HG02852 (cell line): ENCODE results near the gene GCAT.
"Not testable (repeated sequence)": the region's sequence is repeated elsewhere in the genome, so short reads cannot be mapped to it uniquely, and the experiment has no call there.

Source experiments
- ATAC-seq: cut with Tn5 transposase; IDR thresholded peaks from one replicate; pipeline ENCODE4 v1.9.1; 2021; ENCODE audit warnings: mild to moderate bottlenecking, moderate library complexity; ENCODE audit not compliant: unreplicated experiment

The GCAT gene

DNA sequence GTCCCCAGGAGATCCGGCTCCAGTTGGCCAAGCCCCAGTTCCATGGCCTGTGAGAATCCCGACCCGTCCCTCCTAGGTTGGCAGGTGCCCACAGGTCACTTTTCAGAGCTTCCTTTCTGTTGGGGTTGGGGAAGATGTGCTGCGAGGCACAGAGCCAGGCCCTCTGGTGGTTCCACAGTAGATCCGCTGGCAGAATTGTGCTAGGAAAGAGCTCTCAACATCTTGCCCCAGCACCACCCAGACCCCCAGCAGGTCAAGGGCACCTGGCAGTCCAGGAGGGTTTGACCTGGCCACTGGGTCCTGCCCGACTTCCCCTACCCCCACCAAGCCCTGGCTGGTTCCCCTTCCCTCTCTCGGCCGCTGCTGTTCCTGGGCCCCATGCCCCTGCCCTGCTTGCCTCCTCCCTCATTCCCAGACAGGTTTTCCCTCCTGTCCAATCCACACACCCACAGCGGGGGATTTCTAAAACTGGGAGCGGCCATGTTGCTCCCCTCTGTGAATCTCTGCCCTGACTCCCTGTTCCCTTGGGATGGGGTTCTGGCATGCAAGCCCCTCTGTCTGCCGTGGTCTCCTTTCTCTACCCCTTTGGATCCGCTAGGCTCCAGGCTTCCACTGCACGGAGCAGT is 26.2 kb upstream of the GCAT start:
- ATAC-seq: no peak

GRCh38 chr22:37782340-37783168 is 25.2 kb upstream of the GCAT start:
- ATAC-seq: no peak

DNA sequence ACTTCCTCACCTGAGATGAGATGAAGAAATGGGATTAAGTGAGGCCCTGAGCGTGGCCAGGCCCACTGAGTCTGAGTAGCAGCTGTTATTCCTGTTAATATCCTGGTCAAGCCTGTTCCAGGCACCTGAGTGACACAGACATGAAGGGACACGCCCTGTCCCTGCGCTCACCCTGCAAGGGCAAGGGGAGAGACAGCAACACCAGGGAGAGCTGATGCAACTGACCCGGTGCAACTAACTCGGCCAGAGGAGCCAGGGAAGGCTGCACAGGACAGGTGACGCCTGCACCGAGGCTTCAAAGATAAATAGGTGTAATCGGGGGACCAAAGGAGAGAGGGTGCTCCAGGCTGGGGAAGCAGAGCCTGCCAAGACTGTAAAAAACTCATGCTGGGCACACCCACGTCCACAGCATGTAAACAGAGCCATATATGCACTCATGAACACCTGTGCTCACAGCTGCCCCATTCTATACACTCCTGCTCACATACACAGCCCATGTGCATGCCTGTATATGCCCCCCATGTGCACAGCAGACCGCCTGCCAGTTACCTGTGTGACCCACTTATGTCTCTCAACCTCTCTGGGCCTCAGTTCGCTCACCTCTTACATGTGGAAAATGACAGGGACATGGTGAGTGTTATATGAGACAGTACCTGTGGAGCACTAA is 22.8 kb upstream of the GCAT start:
- no peak for ATAC-seq

- no peak for ATAC-seq
Measured at GRCh38 chr22:37790234-37790633, 17.5 kb upstream of the GCAT start.

- ATAC-seq: no peak
Measured at GRCh38 chr22:37792494-37792893, 15.2 kb upstream of the GCAT start.

DNA sequence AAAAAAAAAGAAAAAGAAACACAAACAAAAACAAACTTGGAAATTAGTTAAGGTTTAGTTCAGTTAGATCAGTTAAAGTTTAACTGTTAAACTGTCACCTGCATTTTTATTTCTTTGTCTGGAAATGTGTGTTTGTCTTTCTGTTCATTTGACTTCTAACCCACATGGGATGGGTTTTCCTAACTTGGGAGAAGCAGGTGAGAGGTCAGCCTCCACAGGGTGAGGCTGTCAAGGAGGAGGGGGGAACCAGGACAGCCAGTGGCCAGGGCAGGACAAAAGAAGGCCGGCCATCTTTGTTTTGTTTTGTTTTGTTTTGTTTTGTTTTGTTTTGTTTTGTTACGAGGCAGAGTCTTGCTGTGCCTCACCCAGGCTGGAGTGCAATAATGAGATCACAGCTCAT is 13.4 kb upstream of the GCAT start:
- no peak for ATAC-seq

DNA sequence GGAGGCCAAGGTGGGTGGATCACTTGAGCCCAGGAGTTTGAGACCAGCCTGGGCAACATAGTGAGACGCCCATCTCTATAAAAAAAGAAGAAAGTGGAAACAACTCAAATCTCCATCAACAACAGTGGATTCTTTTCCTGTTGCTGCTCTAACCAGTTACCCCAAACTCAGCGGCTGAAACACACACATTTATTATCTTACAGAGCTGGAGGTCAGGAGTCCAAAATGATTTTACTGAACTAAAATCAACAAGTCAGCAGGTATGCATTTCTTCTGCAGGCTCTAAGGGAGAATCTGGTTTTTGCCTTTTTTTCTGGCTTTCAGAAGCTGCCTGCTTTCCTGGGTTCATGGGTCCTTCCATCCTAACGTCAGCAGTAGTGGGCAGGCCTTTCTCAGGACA is 11.7 kb upstream of the GCAT start:
- ATAC-seq: no peak

GRCh38 chr22:37797259-37797658 is 10.5 kb upstream of the GCAT start:
- ATAC-seq: not testable (repeated sequence)

GRCh38 chr22:37797874-37798500 is 9.7 kb upstream of the GCAT start:
- no peak for ATAC-seq

DNA sequence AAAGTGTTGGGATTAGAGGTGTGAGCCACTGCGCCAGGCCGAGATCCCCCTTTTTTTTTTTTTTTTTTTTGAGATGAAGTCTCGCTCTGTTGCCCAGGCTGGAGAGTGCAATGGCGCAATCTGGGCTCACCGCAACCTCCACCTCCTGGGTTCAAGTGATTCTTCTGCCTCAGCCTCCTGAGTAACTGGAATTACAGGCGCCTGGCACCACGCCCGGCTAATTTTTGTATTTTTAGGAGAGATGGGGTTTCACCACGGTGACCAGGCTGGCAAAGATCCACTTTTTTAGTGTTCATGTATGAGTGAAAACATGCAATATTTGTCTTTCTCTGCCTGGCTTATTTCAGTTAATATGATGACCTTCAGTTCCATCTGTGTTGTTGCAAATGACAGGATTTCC is 7.8 kb upstream of the GCAT start:
- not testable (repeated sequence) for ATAC-seq

DNA sequence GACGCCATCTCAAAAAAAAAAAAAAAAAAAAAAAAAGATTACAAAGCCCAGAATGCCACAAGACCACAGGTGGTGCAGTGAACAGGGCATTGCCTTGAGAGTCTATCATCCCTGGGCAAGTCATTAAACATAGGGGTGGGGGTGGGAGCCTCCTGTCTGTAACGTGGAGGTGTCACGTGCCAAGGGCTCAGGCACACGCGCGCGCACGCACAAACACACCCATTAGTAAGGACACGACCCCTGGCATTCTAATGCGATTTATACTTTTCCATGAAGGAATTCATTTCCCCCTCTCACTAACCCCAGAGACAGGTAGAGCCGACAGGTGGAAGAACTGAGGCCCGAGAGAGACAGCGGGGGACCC is 5.8 kb upstream of the GCAT start:
- no peak for ATAC-seq

- no peak for ATAC-seq
Measured at GRCh38 chr22:37802310-37803194, 5.2 kb upstream of the GCAT start.

- ATAC-seq: no peak
Measured at GRCh38 chr22:37803195-37803638, 4.5 kb upstream of the GCAT start.

DNA sequence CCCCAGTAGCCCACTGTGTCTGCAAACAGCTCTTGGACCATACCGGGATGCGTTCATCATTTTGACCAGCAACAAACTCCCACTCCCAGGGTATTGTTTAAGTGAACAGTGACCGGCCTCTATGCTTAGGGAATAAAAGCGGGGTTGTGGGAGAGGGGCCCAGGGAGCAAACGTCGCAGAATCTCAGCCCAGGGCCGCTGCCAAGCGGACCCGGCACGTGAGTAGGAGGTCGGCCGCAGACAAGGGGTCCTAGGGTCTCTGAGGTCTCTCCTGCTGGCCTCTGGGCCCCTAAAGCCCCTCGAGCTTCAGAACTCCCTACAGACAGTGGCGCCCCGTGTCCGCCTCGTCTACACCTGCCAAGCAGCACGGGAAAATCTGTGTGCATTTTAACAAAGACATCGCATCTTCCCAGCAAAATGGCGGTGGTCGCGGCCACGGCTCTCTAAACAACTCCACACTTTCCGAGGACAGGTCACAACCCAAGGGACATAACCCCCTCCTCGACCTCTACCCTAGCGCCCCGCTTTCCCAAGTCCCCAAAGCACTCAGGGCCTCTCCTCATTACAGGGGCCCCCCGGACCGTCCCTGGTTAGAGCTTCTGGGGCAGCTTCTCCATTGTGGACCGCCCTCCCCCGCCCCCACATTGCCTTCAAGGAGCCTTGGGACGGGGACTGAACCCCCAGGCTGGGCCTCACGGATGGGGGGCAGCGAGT is 3.9 kb upstream of the GCAT start:
- no peak for ATAC-seq

GRCh38 chr22:37804352-37804880 is 3.3 kb upstream of the GCAT start:
- ATAC-seq: no peak

- no peak for ATAC-seq
Measured at GRCh38 chr22:37804881-37805809, 2.6 kb upstream of the GCAT start.

GRCh38 chr22:37805810-37806277 is 1.9 kb upstream of the GCAT start:
- ATAC-seq: no peak
